Endodermal cell (in vitro differentiated cells): ENCODE results near the gene TMTC2. TPM values are rescaled to one million over a fixed set of nuclear protein-coding genes. Genes with fewer than 3 reads are reported as not detected.

Source experiments
- DNase-seq: peaks from one replicate; pipeline ENCODE4 v3.0.0-alpha.2; 2017
- H3K27ac ChIP-seq: 2 replicates; pipeline ENCODE4 v1.5.1; 2013; ENCODE audit warnings: mild to moderate bottlenecking, low read depth, low read length, moderate library complexity
- H3K27me3 ChIP-seq: 2 replicates; pipeline ENCODE4 v1.6.1; 2013; ENCODE audit warnings: mild to moderate bottlenecking, low read length, moderate library complexity; ENCODE audit not compliant: insufficient read depth, control insufficient read depth, poor library complexity, severe bottlenecking
- H3K36me3 ChIP-seq: 2 replicates; pipeline ENCODE4 v1.7.0; 2013; ENCODE audit warnings: mild to moderate bottlenecking, low read length, moderate library complexity; ENCODE audit not compliant: control insufficient read depth, insufficient read depth
- H3K4me1 ChIP-seq: one replicate; pipeline ENCODE4 v1.7.0; 2013; ENCODE audit warnings: low read length; ENCODE audit not compliant: control insufficient read depth, insufficient read depth
- H3K4me3 ChIP-seq: 2 replicates; pipeline ENCODE4 v1.5.1; 2013; ENCODE audit warnings: mild to moderate bottlenecking, low read length, moderate library complexity
- H3K9ac ChIP-seq: 2 replicates; pipeline ENCODE4 v1.6.1; 2013; ENCODE audit warnings: mild to moderate bottlenecking, low read length, moderate library complexity; ENCODE audit not compliant: poor library complexity, severe bottlenecking; ENCODE audit errors: extremely low read depth
- H3K9me3 ChIP-seq: 2 replicates; pipeline ENCODE4 v1.6.1; 2013; ENCODE audit warnings: mild to moderate bottlenecking, low read length, moderate library complexity; ENCODE audit not compliant: control insufficient read depth
- H3K27ac Mint-ChIP-seq: 2 replicates; pipeline ENCODE4 v1.8.0; 2020; ENCODE audit warnings: mixed read lengths
- H3K27me3 Mint-ChIP-seq: 2 replicates; pipeline ENCODE4 v1.8.0; 2021; ENCODE audit warnings: mild to moderate bottlenecking, mixed read lengths; ENCODE audit not compliant: insufficient read depth
- H3K36me3 Mint-ChIP-seq: 2 replicates; pipeline ENCODE4 v1.8.0; 2020; ENCODE audit warnings: low read depth, mixed read lengths
- H3K4me1 Mint-ChIP-seq: 2 replicates; pipeline ENCODE4 v1.8.0; 2020; ENCODE audit warnings: mixed read lengths
- H3K4me3 Mint-ChIP-seq: 2 replicates; pipeline ENCODE4 v1.8.0; 2020; ENCODE audit warnings: mild to moderate bottlenecking, moderate library complexity, mixed read lengths
- H3K9me3 Mint-ChIP-seq: 2 replicates; pipeline ENCODE4 v1.8.0; 2020; ENCODE audit warnings: mild to moderate bottlenecking, mixed read lengths
- WGBS, 2 experiments: methylation state at CpG; one replicate each; pipeline versions ENCODE4 v1.1.5 to v1.1.7; 2013; ENCODE audit warnings: missing lambda C conversion rate in 2 of 2, mixed read lengths in 1 of 2; ENCODE audit not compliant: insufficient coverage in 1 of 2, insufficient read length in 1 of 2; 5-methylcytosine and 5-hydroxymethylcytosine counted together
- total RNA-seq, 2 donors: library from RNA; stranded (reverse); fragmentation: NEBNext Ultra II Directional in 1 of 2; extraction: Animal tissue kit (Norgen Biotek cat#: 25700) in 1 of 2; gene quantifications; 2 replicates in 1 of 2; 3 replicates in 1 of 2; pipeline ENCODE4 v1.2.1, GENCODE V29; 2021
- TF ChIP-seq, protein P1 (sequence below): fragments of 200-600 bp; sonication (generic); conservative IDR thresholded peaks from 2 replicates; pipeline ENCODE4 v1.5.0; 2021; ENCODE audit warnings: antibody characterized with exemption, mild to moderate bottlenecking

TMTC2 gene
- total RNA-seq, 2 donors from 2014 or later, result 7.2 to 10.8 TPM

DNA sequence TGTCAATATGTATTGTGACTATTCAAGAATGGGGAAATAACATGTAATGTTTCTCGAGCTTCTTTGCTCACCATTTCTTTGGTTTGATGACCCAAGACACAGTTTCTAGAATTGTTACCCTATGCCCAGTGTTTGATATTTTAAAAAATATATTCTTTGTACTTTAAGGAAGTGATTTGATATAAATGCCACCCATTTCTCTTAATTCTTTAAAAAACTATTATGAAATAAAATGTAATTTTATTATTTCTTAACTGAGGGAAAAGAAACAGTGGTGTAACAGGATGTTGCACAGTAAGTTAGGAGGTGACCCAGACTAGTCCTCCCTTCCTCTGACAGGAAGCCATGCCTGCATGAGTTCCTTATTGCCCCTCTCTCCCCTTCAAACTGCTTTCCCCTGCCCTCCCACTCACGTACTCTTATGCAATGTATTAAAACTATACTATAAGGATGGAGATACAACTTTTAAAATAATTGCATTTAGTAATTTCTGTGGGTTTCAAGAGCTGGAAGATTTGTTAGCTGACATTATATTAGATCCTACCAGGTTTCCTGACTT lies 279.4 kb downstream of the TMTC2 start:
- Histone ChIP-seq H3K27me3 (no peaks in the 10 kb centered on the region), H3K36me3 (peaks cover 3% of the 10 kb centered on the region), H3K9me3 (no peaks in the 10 kb centered on the region), H3K4me1 (peaks cover 14% of the 10 kb centered on the region), H3K27ac (no peak overlapping the region), H3K4me3 (no peak overlapping the region), H3K9ac (no peak overlapping the region)
- WGBS, 2 experiments, result 94% methylated on average over 1 of the region's 2 CpGs; no CpG with 5 or more reads in 1 of the 2 experiments
- H3K36me3 Mint-ChIP-seq, result peaks cover 6% of the 10 kb centered on the region
- H3K4me1 Mint-ChIP-seq, result peaks cover 27% of the 10 kb centered on the region
- H3K27me3 Mint-ChIP-seq, result no peaks in the 10 kb centered on the region
- DNase-seq, result no peak
- no peak overlapping the region for H3K4me3 Mint-ChIP-seq
- no peak overlapping the region for H3K27ac Mint-ChIP-seq
- H3K9me3 Mint-ChIP-seq, result no peaks in the 10 kb centered on the region
- TF ChIP-seq, protein P1, sequence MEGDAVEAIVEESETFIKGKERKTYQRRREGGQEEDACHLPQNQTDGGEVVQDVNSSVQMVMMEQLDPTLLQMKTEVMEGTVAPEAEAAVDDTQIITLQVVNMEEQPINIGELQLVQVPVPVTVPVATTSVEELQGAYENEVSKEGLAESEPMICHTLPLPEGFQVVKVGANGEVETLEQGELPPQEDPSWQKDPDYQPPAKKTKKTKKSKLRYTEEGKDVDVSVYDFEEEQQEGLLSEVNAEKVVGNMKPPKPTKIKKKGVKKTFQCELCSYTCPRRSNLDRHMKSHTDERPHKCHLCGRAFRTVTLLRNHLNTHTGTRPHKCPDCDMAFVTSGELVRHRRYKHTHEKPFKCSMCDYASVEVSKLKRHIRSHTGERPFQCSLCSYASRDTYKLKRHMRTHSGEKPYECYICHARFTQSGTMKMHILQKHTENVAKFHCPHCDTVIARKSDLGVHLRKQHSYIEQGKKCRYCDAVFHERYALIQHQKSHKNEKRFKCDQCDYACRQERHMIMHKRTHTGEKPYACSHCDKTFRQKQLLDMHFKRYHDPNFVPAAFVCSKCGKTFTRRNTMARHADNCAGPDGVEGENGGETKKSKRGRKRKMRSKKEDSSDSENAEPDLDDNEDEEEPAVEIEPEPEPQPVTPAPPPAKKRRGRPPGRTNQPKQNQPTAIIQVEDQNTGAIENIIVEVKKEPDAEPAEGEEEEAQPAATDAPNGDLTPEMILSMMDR, result no peak

DNA sequence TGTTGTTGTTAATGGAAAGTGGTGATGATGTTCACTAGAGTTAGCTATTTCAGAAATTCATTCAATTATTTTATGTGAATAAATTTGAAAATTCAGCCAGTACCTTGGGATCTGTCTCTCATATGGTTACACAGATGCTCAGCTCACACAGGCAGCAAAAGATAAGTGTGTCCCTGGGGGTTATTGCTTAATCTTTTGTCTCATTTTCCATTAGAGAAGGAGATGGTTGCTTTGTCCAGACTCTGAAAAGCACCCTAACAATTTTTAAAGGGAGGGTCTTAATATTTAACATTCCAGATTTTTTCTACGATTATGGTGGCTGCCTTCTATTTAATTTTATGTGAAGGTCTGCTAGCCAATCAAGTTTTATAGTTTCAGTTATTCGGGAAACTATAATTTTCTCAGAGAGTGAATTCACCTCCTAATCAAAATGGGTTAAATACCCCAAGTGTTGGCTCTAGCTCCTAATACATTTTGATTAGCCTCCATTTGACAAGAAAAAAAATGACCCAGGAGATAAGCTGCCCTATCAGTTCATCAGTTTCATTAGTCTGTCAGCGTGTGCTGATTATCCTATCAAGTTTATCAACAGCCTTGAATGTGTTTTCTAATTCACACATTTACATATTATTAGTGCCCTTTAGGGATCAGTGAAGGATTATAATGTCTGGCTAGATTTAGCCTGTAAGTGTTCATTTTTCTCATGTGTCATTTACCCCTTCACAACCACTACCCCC lies 282.1 kb downstream of the TMTC2 start:
- no peak for DNase-seq
- Histone ChIP-seq H3K4me1 (peaks cover 14% of the 10 kb centered on the region), H3K27ac (no peak overlapping the region), H3K9ac (no peak overlapping the region), H3K9me3 (no peaks in the 10 kb centered on the region), H3K4me3 (no peak overlapping the region), H3K27me3 (no peaks in the 10 kb centered on the region), H3K36me3 (peaks cover 3% of the 10 kb centered on the region)
- WGBS, 2 experiments, result 91 to 100% methylated on average over 2 to 3 of the region's 3 CpGs
- Mint-ChIP-seq H3K9me3 (no peaks in the 10 kb centered on the region), H3K27ac (no peak overlapping the region), H3K4me1 (peaks cover 23% of the 10 kb centered on the region), H3K36me3 (peaks cover 6% of the 10 kb centered on the region), H3K4me3 (no peak overlapping the region), H3K27me3 (no peaks in the 10 kb centered on the region)
- TF ChIP-seq, protein P1, result no peak

- 100% methylated on average over 3 of the region's 3 CpGs; no CpG with 5 or more reads in 1 of the 2 experiments for WGBS, 2 experiments
- Mint-ChIP-seq H3K4me1 (peaks cover 18% of the 10 kb centered on the region), H3K27ac (no peak overlapping the region), H3K4me3 (no peak overlapping the region), H3K27me3 (no peaks in the 10 kb centered on the region), H3K36me3 (peaks cover 6% of the 10 kb centered on the region), H3K9me3 (no peaks in the 10 kb centered on the region)
- no peaks in the 10 kb centered on the region for H3K9me3 ChIP-seq
- no peak overlapping the region for H3K27ac ChIP-seq
- TF ChIP-seq, protein P1, result no peak
- no peak for DNase-seq
- no peak overlapping the region for H3K4me3 ChIP-seq
- no peaks in the 10 kb centered on the region for H3K27me3 ChIP-seq
- peaks cover 3% of the 10 kb centered on the region for H3K36me3 ChIP-seq
- H3K4me1 ChIP-seq, result peaks cover 7% of the 10 kb centered on the region
- no peak overlapping the region for H3K9ac ChIP-seq
These were observed 283.9 kb downstream of the TMTC2 start for GRCh38 chr12:82970614-82971013.
